NCI-H226 (cell line): ENCODE measurements around the gene CTNNA3.

Source experiments
- DNase-seq: peaks from one replicate; pipeline ENCODE4 v3.0.0-alpha.2; 2015

The CTNNA3 gene

DNA sequence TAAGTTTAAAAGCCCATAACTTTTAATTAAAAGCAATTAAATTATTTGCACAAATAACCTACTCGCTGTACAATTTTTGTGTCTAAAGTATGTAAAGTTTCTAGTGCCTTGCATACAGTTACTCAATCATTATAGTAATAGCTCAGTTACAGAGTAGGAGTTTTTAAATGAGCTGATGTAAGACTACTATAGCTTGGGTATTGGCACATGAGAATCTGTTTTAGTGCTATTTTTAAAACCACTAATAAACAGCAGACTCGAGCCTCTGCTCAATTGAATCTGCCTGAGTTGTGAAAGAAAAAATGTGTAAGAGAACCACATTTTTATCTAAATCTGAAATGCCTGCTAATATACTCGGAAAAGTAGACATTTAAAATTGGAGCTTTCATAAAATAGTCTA lies 31.1 kb downstream of the CTNNA3 start:
- no peak for DNase-seq

DNA sequence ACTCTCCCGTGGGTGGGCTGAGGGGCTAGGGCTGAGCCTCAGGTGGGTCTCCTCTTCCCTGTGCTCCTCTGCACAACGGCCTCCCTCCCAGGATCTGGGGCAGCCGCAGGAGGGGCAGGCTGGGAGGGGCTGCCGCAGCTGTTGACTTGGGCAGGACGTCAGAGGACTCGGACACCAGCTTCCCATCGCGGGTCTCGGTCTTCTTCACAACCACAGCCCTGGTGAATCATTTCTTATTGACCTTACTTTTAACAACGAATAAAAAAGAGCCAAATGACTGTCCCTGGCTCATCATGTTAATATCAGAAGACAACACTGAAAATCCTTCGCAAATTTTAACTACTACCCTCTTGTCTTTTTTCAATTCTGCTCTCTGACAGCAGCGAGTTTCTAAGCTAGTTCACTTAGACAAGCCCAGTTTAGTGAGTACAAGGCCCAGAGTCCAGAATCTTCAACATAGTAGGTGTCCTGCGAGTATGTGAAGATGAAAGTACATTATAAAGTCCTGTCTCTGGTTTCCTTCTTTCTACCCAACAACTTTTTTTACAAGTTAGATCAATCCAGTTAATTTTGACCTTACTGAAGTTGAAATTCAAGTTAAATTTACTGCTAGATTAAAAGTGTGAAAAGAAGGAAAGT lies 32.4 kb downstream of the CTNNA3 start:
- DNase-seq: no peak

DNA sequence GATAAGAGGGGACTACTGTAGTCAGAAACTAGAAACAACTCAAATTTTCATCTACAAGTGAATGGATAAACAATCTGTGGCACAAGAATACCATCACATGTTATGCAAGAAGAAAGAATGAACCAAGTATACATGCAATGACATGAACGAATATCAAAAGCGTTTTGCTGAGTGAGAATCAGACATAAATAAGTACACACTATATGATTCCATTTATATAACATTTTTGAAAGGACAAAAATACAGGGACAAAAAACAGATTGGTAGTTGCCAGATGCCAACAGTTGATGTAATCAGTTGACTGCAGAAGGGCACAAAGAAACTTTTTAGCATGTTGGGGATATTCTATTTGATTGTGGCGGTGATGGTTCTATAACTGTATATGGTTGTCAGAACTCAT lies 33.6 kb downstream of the CTNNA3 start:
- no peak for DNase-seq

DNA sequence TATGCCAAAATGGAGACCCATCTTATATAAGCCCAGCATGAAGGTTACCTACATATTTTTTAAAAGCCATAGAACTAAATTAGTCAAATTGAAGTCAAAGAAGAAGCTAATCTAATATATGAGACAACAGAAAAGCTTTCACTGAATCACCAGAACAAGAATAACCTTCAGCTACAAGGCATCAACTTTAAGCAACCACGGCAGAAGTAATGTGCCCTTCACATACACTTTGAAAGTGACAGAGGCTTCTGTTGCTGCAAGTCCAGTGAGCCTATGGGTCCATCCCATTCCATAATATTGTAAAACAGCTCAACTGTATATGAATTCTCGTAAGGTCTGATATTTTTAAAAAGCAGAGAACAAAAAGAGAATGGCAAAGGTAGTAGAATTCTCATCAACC lies 36.5 kb downstream of the CTNNA3 start:
- DNase-seq: no peak

DNA sequence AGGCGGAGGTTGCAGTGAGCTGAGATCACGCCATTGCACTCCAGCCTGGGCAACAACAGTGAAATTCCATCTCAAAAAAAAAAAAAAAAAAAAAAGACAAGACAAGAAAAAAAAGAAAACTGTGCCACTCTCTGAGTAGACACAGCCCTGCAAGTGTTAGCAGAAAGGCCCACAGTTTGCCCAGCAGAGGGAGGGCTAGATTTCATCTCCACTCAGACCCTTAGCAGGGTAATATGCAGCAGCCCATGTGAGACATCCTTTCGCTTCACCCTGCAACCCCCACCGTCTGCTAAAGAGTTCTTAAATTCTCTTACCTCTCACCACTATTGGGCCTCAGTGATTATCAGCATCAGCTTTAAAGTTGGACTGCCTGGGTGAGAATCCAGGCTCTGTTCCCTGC lies 38.2 kb downstream of the CTNNA3 start:
- no peak for DNase-seq

DNA sequence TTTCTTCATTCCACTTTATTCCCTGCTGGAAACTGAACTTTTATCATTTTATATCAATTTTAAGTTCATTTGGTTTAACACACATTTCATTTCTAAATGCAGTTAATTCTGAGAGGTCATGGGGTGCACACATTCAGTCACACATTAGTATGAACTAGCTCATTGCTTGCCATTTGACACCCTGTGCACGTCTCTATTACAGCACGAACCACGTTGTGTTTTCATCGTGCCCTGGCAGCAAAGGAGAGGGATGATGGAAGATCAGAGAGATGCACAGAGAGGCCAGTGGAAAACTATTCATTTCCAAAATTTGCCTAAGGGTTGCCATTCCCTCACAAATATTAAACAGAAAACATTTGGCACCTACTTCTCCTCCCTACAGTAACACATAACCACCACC lies 45.4 kb downstream of the CTNNA3 start:
- DNase-seq: no peak

DNA sequence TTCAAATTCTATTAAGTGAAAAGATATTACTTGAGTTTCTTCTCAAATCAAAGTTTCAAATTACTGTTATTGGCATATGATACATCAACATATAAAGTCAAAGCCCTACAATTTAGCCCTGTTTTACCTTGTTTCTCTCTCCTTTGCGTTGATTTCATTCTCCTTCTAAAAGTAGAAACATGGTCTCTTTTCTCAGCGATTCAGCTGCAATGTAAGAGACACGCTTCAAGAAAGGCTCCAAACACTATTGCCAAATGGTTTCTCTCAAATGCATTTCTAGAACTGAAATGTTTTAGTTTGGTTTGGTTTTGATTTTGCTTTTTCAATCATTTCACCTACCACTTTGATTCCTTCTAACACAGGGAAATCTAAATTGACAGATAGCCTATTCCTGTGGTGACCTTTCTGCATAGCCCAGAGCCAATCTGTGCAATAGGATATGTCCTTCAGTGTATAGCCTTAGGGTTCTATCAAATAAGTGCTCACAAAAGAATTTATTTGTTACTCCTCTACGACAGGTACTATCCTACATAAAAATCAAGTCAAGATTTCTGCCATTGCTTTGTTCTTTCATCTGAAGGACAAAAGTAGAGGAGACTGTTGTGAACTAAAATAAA lies 47.3 kb downstream of the CTNNA3 start:
- DNase-seq: no peak

DNA sequence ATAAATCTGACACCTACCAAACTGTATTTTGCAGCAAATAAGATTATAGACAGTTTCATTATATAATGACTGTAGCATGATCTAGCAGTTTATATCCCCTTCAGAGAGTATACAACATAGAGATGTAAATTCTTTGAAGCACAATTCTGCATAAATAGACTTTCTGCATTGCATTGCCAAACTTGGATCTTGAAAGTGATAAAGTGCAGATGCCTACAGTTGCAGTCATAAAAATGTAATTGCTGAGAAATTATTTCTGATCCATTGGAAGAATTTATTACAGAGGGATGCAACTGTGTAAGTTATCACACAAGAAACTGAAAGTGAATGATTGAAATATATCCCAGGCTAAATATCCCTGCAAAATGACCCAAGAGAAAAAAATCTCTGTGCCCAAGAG lies 65.1 kb downstream of the CTNNA3 start:
- no peak for DNase-seq

DNA sequence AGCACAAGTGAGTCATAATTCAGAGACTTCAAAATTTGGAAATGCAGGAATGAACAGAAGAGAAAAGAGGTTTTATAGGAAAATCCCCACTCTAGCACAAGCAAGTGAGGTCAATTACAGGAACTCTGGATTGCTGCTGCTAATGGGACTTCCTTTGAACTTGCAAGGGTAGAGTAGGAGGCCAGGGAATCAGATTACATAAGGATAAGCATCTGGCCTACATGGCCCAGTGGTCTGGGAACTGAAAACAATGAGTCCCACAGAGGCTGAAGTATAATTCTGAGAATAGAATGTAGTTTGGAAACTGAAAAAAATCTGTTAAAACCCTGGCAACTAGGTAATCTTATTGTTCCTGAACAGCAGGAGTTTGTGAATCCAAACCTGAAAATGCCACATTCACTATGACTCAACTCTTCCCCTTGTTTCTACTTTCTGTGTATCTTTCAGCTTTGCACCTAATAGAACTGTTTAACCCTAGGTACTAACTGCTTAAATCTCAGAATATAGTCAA lies 66.5 kb downstream of the CTNNA3 start:
- DNase-seq: no peak

DNA sequence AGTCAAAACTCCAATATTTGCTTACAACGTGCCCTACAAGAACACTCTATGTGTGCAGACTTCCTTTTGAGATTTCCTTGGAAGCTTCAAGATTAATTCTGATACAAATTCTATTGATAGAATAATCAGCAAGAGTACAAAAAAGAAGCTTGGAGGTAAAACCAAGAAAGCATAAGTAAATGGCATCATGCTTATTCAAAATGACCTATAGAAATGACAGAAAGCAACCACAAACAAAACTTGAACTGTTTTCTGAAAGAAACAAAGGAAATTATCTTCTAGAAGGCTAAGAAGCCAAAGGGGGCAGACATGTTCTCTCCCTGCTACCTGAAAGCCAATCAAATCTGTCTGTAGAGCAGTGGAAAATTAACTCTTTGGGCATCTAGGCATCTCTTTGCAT lies 73.0 kb downstream of the CTNNA3 start:
- DNase-seq: no peak

DNA sequence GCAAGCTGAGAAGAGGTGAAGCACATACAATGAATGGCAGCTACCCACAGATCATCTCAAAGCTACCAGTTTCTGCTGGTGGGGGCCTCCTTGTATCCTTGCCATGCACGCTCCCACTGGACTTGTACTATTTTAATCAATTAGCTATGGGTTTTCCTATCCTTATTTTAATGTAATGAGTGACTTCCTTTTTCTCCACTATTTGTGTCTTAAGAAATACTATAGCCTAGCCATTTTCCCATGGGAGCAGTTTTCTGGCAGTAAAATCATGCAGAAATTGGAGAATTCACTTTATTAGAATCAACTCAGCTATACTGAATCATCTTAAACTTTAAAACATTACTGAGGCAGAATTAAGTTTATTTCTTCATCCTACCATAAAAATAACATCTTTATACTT lies 73.5 kb downstream of the CTNNA3 start:
- no peak for DNase-seq

DNA sequence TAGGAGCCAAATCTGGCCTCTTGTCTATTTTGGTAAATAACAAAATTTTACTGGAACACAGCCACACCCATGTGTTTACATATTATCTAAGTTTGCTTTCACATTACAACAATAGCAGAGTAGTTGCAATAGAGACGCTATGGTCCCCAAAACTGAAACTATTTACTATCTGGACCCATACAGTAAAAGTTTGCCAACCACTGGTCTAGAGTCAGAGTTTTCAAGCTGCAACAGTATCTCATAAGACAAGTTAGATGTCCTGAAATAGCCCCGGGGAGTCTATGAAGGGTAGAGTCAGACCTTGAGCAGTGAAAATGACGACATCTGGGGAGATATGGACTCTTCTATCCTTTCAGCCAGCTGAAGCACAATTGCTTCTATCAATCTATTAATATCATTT lies 74.2 kb downstream of the CTNNA3 start:
- no peak for DNase-seq

DNA sequence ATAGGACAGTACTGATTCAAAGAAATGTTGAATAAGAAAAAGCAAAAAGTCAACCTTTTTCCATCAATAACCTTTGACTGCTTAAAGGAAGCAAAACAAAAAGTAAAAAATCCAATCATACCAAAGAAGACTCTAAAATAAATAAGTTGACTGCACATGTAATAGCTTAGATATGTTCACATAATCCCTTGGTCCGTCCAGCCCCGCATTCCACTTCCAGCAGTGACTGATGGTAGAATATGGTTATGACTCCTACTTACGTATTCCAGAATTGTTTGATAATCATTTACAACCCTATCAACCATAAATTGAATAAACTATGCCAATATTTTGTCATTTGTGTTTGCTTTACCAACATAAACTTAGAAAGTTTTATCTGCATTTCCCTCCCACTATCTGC lies 77.9 kb downstream of the CTNNA3 start:
- DNase-seq: no peak

DNA sequence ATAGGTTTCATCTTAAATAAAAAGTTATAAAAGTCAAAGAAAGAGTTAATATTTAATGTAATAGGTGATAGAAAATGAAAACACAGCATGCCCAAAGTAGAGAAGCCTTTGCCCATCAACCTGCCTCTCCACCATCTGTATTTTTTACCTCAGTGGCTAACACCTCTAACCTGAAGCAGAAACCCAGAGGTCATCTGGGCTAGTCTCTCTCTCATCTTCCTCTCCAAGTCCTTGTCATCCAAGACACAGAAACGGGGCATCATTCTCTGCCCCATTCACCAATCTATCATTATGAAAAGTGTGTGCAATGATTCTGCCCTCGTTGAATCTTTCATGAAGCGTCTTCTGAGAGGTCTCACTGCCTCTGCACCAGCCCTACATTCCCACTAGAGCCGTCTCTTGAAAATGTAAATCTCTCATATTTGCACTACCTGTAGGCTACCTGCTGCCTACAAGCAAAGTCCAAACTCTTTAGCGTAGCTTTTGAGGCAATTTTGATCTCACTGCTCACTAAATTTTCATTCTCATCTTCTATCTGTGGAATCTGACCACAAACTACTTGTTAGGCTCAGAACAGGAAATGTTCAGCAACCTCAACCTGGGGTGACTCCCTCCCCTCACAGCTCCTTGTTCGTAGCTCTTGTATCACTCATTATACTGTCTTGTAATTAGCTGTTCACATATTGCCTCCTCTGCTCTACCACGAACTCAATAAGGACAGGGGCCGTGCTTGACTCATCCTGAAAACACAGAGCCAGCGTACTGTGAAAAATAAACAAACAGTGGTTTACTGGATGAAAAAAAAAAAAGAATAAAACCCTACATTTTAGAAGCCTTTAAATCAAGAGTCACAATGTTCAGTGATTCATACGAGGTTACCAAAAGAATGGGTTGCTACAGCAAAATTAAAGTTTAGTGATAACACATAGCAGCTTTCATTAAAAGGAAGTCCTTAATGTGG lies 83.1 kb downstream of the CTNNA3 start:
- peak; percentile 15 for DNase-seq

DNA sequence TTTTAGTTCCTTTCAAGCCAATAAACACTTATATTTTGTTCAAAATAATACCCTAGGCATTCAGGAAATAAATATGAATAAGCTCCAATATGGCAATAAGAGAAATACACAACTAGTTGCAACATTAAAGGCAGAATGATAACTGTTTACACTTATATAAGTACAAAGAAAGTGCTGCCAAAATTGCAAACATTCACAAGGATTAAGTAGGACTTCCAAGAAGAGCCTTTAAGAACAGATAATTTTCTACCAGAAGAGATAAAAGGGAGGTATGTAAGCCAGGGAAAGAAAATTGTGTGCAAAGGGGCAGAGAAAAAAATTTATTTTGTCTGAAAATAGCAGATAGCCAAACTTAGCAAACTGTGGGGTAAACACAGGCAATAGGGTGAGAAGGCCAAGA lies 83.8 kb downstream of the CTNNA3 start:
- no peak for DNase-seq

DNA sequence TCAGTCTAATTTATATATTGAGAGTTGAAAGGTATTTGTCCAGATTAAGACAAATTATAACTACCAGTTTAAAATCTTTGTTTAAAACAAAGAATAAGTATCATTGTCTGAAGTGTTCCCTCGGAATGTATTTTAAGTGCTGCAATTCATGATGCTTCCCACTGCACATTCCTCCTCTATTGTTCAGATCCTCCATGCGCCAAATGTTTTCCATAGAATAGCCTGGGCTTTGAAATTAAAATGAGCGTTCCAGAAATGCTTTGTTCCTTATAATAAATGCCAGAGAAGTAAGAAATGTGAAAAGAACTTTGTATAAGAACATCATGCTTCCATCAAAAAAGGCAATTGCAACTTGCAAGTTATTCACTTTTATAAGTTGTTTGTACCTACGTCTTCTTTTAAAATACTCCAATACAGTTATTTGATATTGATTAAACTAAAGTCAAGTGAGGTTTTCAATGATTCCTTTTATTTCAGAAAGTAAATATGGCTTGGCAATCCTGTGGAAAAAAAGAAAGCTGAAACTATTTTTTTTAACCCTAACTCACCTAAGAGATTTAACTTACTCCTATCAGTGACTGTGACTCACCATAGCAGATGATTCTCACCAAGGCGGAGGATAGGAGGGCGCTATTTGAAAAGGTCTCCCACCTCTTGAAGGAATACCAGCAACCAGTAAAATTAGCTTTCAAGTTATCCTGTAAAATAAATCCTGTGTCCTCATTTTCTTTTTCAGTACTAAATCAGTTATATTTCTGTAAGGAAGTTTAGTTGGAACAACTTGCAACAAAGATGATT lies 85.8 kb downstream of the CTNNA3 start:
- DNase-seq: no peak

DNA sequence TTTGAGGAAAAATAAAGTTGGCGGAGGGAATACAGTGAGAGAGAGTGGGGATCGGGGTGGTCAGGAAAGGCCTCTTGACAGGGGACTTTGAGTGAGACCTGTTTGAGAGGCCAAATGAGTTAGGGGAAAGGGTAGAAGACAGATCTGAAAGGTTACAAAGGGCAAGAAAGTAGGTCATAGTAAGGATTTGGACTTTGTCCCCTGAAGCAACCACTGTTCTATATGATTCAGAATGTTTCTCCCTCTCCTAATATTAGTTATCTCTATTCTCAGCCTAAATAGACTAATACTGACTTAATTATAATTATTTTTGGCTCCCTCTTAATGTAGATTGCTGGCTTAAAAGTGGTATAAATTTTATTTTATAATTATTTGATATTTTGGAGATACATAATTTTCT lies 88.0 kb downstream of the CTNNA3 start:
- no peak for DNase-seq

DNA sequence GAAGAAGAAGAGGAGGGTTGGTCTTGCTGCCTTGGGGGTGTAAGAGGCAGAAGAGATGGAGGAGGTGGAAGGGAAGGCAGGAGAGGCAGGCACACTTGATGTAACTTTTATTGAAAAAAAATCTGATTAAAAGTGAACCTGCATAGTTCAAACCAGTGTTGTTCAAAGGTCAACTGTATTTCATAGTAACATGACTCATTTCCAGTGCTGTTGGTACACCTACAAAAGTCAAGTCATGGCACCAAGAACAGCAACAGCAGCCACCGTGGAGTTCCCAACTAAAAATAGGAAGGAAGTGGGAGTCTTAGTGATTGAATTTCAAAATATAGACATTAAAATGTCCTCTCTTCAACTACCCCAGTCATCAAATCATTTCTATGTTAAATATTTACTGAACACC lies 88.5 kb downstream of the CTNNA3 start:
- DNase-seq: no peak

DNA sequence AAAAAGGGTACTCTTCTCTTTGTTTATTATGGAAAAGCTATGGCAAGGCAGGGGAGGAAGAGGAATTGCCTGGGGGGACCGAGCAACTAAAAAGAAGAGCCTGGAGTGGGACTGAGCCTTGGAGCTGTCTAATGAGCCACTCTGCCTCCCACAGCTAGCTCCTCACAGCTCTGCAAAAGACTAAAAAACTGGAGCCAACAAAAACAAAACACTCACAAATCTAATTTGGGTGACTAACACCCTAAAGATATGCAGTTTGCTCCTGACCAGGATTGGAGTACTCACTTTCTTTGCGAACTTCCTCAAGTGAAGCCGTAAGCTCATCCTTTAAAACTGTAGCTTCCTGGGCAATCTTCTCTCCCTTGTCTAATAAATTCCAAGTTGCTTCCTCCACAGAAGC lies 89.4 kb downstream of the CTNNA3 start:
- DNase-seq: peak; percentile 91

DNA sequence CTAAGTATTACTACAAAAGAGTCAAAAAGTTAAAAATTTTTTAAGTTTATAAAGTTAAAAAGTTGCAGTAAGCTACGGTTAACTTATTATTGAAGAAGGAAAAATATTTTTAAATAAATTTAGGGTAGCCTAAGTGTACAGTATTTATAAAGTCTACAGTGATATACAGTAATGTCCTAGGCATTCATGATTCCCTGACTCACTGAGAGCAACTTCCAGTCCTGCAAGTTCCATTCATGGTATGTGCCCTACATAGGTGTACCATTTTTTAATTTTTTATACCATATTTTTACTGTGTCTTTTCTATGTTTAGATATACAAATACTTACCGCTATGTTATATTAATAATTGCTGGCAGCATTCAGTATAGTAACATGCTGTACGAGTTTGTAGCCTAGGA lies 92.3 kb downstream of the CTNNA3 start:
- no peak for DNase-seq

DNA sequence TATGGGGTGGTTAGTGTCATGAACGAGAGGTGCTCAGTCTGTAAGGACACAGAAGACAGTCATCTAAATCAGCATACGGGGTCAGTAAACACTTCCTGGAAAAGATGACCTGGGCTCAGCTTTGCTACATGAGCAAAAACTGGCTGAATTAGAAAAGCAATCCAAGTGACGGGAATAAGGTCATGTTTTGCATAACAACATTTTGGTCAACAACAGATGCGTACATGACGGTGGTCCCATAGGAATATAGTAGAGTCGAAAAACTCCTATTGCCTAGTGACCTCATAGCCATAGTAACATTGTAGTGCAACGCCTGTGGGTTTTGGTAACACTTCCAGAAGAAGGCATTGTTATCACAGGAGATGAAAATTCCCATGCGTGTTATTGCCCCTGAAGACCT lies 92.9 kb downstream of the CTNNA3 start:
- DNase-seq: no peak

DNA sequence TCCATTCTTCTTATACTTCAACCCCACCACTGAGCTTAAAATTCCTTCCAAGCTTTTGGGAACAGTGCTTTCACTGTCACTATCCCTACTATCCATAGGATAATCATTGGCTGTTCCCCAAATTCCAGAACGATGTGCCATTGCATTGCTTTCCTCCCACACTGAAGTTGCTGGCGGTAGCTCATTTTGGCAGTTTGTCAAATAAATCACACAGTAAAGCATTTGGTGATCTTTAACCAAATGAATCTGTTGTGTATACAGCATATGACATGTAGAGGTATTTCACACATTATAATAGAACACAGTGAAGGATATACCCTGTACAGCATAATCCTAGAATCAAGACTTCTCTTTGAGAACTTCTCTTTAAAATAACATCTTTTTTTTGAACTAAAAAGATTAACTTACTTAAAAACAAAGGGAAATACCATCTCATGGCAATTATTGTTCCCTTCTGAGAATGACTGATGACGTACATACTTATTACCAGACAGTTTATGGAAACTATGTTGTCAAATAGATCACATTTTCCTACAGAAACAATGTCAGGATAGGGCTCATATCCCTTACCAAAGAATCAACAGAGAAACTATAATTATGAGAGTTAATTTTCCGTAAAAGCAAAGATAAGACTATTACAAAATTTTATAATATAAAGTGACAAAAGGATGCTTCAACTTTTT lies 93.6 kb downstream of the CTNNA3 start:
- DNase-seq: peak; percentile 73
